ENCODE data around the gene LRP1B.

LRP1B gene

GRCh38 chr2:141020346-141020745, 1110.5 kb downstream of the LRP1B start:
- no peaks in the 10 kb centered on the region for H3K36me3 ChIP-seq (ENCODE audit: insufficient read depth, low read depth, low read length)
- H3K4me3 ChIP-seq (ENCODE audit: low read length), result no peak overlapping the region
- H3K9ac ChIP-seq (ENCODE audit: low read depth, low read length), result no peak overlapping the region
- no peaks in the 10 kb centered on the region for H3K9me3 ChIP-seq (ENCODE audit: insufficient read depth, low read depth, low read length)
- H3K4me1 ChIP-seq (ENCODE audit: insufficient read depth, low read length), result no peaks in the 10 kb centered on the region
- H3K27me3 ChIP-seq (ENCODE audit: insufficient read depth, low read length), result no peaks in the 10 kb centered on the region
- H3K27ac ChIP-seq (ENCODE audit: low read length), result no peak overlapping the region

- H3K27me3 ChIP-seq (ENCODE audit: insufficient read depth, low read length), result no peaks in the 10 kb centered on the region
- H3K36me3 ChIP-seq (ENCODE audit: insufficient read depth, low read depth, low read length), result no peaks in the 10 kb centered on the region
- no peak overlapping the region for H3K4me3 ChIP-seq (ENCODE audit: low read length)
- no peaks in the 10 kb centered on the region; the same call in 1 of the 2 replicates for H3K4me1 ChIP-seq (ENCODE audit: insufficient read depth, low read length)
- H3K9me3 ChIP-seq (ENCODE audit: insufficient read depth, low read depth, low read length), result no peaks in the 10 kb centered on the region
- H3K27ac ChIP-seq (ENCODE audit: low read length), result no peak overlapping the region
- H3K9ac ChIP-seq (ENCODE audit: low read depth, low read length), result no peak overlapping the region
Observed at GRCh38 chr2:141015341-141016047, 1115.3 kb downstream of the LRP1B start.

- Histone ChIP-seq H3K4me1 (ENCODE audit: insufficient read depth, low read length) (peaks cover 5% of the 10 kb centered on the region; the same call in 1 of the 2 replicates), H3K9ac (ENCODE audit: low read depth, low read length) (no peak overlapping the region), H3K36me3 (ENCODE audit: insufficient read depth, low read depth, low read length) (no peaks in the 10 kb centered on the region), H3K4me3 (ENCODE audit: low read length) (no peak overlapping the region), H3K27ac (ENCODE audit: low read length) (no peak overlapping the region), H3K27me3 (ENCODE audit: insufficient read depth, low read length) (no peaks in the 10 kb centered on the region), H3K9me3 (ENCODE audit: insufficient read depth, low read depth, low read length) (no peaks in the 10 kb centered on the region)
Observed at GRCh38 chr2:141003967-141004657, 1126.7 kb downstream of the LRP1B start.

- Histone ChIP-seq H3K27me3 (ENCODE audit: insufficient read depth, low read length) (no peaks in the 10 kb centered on the region), H3K4me1 (ENCODE audit: insufficient read depth, low read length) (no peaks in the 10 kb centered on the region), H3K9me3 (ENCODE audit: insufficient read depth, low read depth, low read length) (no peaks in the 10 kb centered on the region), H3K9ac (ENCODE audit: low read depth, low read length) (no peak overlapping the region), H3K27ac (ENCODE audit: low read length) (no peak overlapping the region), H3K36me3 (ENCODE audit: insufficient read depth, low read depth, low read length) (no peaks in the 10 kb centered on the region), H3K4me3 (ENCODE audit: low read length) (no peak overlapping the region)
Observed at GRCh38 chr2:141001750-141002149, 1129.1 kb downstream of the LRP1B start.

- Histone ChIP-seq H3K4me1 (ENCODE audit: insufficient read depth, low read length) (peaks cover 6% of the 10 kb centered on the region), H3K36me3 (ENCODE audit: insufficient read depth, low read depth, low read length) (no peaks in the 10 kb centered on the region), H3K4me3 (ENCODE audit: low read length) (no peak overlapping the region), H3K27me3 (ENCODE audit: insufficient read depth, low read length) (no peaks in the 10 kb centered on the region), H3K9ac (ENCODE audit: low read depth, low read length) (no peak overlapping the region), H3K9me3 (ENCODE audit: insufficient read depth, low read depth, low read length) (no peaks in the 10 kb centered on the region), H3K27ac (ENCODE audit: low read length) (no peak overlapping the region)
Observed at GRCh38 chr2:140998577-140998976, 1132.2 kb downstream of the LRP1B start.

GRCh38 chr2:140998017-140998416, 1132.8 kb downstream of the LRP1B start:
- H3K4me3 ChIP-seq (ENCODE audit: low read length), result no peak overlapping the region
- H3K27ac ChIP-seq (ENCODE audit: low read length), result no peak overlapping the region
- no peaks in the 10 kb centered on the region for H3K36me3 ChIP-seq (ENCODE audit: insufficient read depth, low read depth, low read length)
- no peaks in the 10 kb centered on the region for H3K9me3 ChIP-seq (ENCODE audit: insufficient read depth, low read depth, low read length)
- H3K4me1 ChIP-seq (ENCODE audit: insufficient read depth, low read length), result peaks cover 6% of the 10 kb centered on the region
- H3K9ac ChIP-seq (ENCODE audit: low read depth, low read length), result no peak overlapping the region
- H3K27me3 ChIP-seq (ENCODE audit: insufficient read depth, low read length), result no peaks in the 10 kb centered on the region

- Histone ChIP-seq H3K4me3 (ENCODE audit: low read length) (no peak overlapping the region), H3K9me3 (ENCODE audit: insufficient read depth, low read depth, low read length) (no peaks in the 10 kb centered on the region), H3K36me3 (ENCODE audit: insufficient read depth, low read depth, low read length) (no peaks in the 10 kb centered on the region), H3K27me3 (ENCODE audit: insufficient read depth, low read length) (no peaks in the 10 kb centered on the region), H3K4me1 (ENCODE audit: insufficient read depth, low read length) (peaks cover 6% of the 10 kb centered on the region), H3K9ac (ENCODE audit: low read depth, low read length) (no peak overlapping the region), H3K27ac (ENCODE audit: low read length) (no peak overlapping the region)
Observed at GRCh38 chr2:140994856-140995255, 1136.0 kb downstream of the LRP1B start.

- Histone ChIP-seq H3K4me1 (ENCODE audit: insufficient read depth, low read length) (peaks cover 14% of the 10 kb centered on the region), H3K9me3 (ENCODE audit: insufficient read depth, low read depth, low read length) (no peaks in the 10 kb centered on the region), H3K27me3 (ENCODE audit: insufficient read depth, low read length) (no peaks in the 10 kb centered on the region), H3K27ac (ENCODE audit: low read length) (no peak overlapping the region), H3K36me3 (ENCODE audit: insufficient read depth, low read depth, low read length) (no peaks in the 10 kb centered on the region), H3K9ac (ENCODE audit: low read depth, low read length) (no peak overlapping the region), H3K4me3 (ENCODE audit: low read length) (no peak overlapping the region)
Observed at GRCh38 chr2:140990416-140990815, 1140.4 kb downstream of the LRP1B start.

- no peak overlapping the region for H3K27ac ChIP-seq (ENCODE audit: low read length)
- H3K36me3 ChIP-seq (ENCODE audit: insufficient read depth, low read depth, low read length), result no peaks in the 10 kb centered on the region
Observed at GRCh38 chr2:140988597-140988996, 1142.2 kb downstream of the LRP1B start.

GRCh38 chr2:140986456-140986855, 1144.4 kb downstream of the LRP1B start:
- no peak overlapping the region for H3K27ac ChIP-seq (ENCODE audit: low read length)
- H3K9ac ChIP-seq (ENCODE audit: low read depth, low read length), result no peak overlapping the region
- H3K4me1 ChIP-seq (ENCODE audit: insufficient read depth, low read length), result peaks cover 8% of the 10 kb centered on the region; the same call in 1 of the 2 replicates
- no peaks in the 10 kb centered on the region for H3K36me3 ChIP-seq (ENCODE audit: insufficient read depth, low read depth, low read length)
- no peaks in the 10 kb centered on the region for H3K9me3 ChIP-seq (ENCODE audit: insufficient read depth, low read depth, low read length)
- H3K27me3 ChIP-seq (ENCODE audit: insufficient read depth, low read length), result no peaks in the 10 kb centered on the region
- H3K4me3 ChIP-seq (ENCODE audit: low read length), result no peak overlapping the region

More at GRCh38 chr2:140988597-140988996, 1142.2 kb downstream of the LRP1B start:
- Histone ChIP-seq H3K4me1 (ENCODE audit: insufficient read depth, low read length) (peaks cover 8% of the 10 kb centered on the region; the same call in 1 of the 2 replicates), H3K4me3 (ENCODE audit: low read length) (no peak overlapping the region), H3K9me3 (ENCODE audit: insufficient read depth, low read depth, low read length) (no peaks in the 10 kb centered on the region), H3K27me3 (ENCODE audit: insufficient read depth, low read length) (no peaks in the 10 kb centered on the region), H3K9ac (ENCODE audit: low read depth, low read length) (no peak overlapping the region)

GRCh38 chr2:140975237-140975636, 1155.6 kb downstream of the LRP1B start:
- no peak overlapping the region for H3K4me3 ChIP-seq (ENCODE audit: low read length)
- H3K9me3 ChIP-seq (ENCODE audit: insufficient read depth, low read depth, low read length), result no peaks in the 10 kb centered on the region
- H3K27me3 ChIP-seq (ENCODE audit: insufficient read depth, low read length), result no peaks in the 10 kb centered on the region
- H3K36me3 ChIP-seq (ENCODE audit: insufficient read depth, low read depth, low read length), result no peaks in the 10 kb centered on the region
- H3K27ac ChIP-seq (ENCODE audit: low read length), result no peak overlapping the region
- H3K9ac ChIP-seq (ENCODE audit: low read depth, low read length), result no peak overlapping the region
- H3K4me1 ChIP-seq (ENCODE audit: insufficient read depth, low read length), result no peaks in the 10 kb centered on the region; the same call in 1 of the 2 replicates

GRCh38 chr2:140972724-140973123, 1158.1 kb downstream of the LRP1B start:
- no peaks in the 10 kb centered on the region for H3K9me3 ChIP-seq (ENCODE audit: insufficient read depth, low read depth, low read length)
- H3K36me3 ChIP-seq (ENCODE audit: insufficient read depth, low read depth, low read length), result no peaks in the 10 kb centered on the region
- H3K27me3 ChIP-seq (ENCODE audit: insufficient read depth, low read length), result no peaks in the 10 kb centered on the region
- no peak overlapping the region for H3K9ac ChIP-seq (ENCODE audit: low read depth, low read length)
- H3K27ac ChIP-seq (ENCODE audit: low read length), result no peak overlapping the region
- no peaks in the 10 kb centered on the region for H3K4me1 ChIP-seq (ENCODE audit: insufficient read depth, low read length)
- no peak overlapping the region for H3K4me3 ChIP-seq (ENCODE audit: low read length)
